KOPT-K1 (cell line): Measurements from ENCODE around the gene TRPC6.

Source experiments
- H3K27ac ChIP-seq: fragments of 200-600 bp; sonication (generic); 2 replicates; pipeline ENCODE4 v1.5.1; 2016; ENCODE audit warnings: antibody characterized with exemption, mild to moderate bottlenecking, low read depth, low read length; ENCODE audit not compliant: poor library complexity, severe bottlenecking
- H3K36me3 ChIP-seq: fragments of 200-600 bp; sonication (generic); 2 replicates; pipeline ENCODE4 v1.5.1; 2017; ENCODE audit warnings: antibody characterized with exemption, mild to moderate bottlenecking, low read length, moderate library complexity; ENCODE audit not compliant: insufficient read depth
- H3K9me3 ChIP-seq: fragments of 200-600 bp; sonication (generic); 2 replicates; pipeline ENCODE4 v1.5.1; 2017; ENCODE audit warnings: antibody characterized with exemption, low read length, mild to moderate bottlenecking; ENCODE audit not compliant: insufficient read depth, poor library complexity, severe bottlenecking

TRPC6 gene

DNA sequence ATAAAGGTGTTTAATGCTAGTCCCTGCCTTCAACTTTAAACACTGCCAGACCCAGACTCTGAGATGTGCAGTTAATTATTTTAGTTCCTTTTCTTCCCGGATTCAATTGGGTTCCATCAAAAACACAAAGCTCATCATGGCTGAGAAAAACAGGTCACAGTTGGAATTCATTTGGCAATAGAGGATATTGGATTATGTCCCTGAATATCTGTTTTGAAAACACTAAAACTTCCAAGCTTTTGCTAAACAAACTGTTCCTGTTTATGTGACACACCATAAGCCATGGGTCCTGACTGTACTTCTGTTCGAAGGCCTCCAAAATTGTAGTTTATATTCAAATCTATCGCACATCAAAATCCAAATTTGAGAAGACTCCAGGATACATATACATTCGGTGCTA, 150.7 kb downstream of the TRPC6 start:
- Histone ChIP-seq H3K9me3 (no peaks in the 10 kb centered on the region), H3K36me3 (no peaks in the 10 kb centered on the region), H3K27ac (no peak overlapping the region)

DNA sequence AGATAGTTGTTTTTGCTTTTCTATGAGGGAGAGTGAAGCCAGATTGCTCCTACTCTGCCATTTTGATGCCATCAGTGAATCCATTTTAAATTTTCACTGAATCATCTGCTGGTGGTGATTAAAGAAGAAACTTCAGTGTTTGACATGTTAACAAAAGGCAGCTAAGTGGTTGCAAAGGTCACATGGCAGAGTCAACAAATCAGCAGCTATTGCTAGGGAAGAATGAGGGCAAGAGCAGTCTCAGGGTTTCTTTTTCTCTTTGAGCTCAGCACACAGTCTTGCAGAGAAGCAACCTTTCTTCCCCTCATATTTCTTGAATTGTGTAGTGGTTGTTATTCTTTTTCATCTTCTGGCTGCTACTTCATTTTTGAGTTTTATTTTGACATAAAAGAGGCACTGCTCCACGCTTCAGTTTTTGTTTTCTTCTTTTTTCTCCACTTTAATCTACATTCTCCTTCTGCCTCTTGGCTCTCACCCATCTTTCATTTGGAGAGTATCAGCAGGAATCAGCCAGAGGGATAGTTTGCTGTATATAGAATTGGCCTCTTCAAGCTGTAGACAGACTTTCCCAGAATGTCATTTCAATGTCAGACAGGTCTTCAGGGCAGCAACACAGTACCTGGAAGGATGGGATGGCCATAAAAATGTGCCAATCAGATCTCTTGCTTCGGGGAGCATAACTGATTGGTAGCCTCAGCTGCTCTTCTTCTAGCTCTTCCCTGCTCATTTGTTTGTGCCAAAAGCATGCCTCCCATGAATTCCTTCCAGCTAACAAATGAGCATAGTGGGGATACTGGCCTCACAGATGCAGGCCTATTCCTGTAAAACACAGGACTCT, 153.9 kb downstream of the TRPC6 start:
- no peaks in the 10 kb centered on the region for H3K36me3 ChIP-seq
- no peaks in the 10 kb centered on the region for H3K9me3 ChIP-seq
- no peak overlapping the region for H3K27ac ChIP-seq

DNA sequence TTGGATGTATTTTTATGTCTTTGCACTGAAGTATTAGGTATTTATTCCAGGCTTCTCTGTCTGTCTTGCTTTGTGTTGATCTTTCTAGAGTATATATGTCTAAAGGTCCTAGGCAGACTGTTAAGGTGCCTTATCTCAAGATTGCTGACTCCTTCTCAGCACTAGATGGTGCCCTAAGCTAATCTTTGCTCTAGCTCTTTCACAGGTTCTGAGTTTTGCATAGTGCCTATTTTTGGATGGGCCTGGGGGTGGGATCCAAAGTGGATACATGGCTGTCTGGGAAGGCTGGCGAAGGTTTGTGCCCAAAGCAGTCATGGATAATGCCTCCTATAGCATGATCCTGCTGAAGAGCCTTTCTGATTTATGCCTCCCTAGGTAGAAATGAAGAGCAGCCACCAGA, 154.9 kb downstream of the TRPC6 start:
- Histone ChIP-seq H3K36me3 (no peaks in the 10 kb centered on the region), H3K27ac (no peak overlapping the region), H3K9me3 (no peaks in the 10 kb centered on the region)

DNA sequence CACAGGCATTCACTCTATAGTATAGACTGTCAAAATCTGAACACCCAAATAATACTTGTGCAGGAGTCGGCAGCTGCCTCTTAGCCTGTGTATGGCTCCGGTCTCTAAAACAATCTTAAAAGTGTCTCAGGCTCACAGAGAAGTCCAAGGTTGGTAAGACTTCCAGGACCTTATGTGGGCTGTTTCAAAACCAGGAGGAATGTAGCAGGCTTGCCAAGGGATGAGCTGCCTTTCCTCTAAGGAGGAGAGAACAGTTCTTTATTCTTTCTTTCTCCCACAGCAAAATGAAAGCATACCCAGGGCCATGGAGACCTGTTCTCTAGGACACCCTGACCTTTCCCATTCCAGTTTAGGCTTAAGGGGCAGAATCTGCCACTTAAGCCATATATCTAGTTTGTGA, 176.5 kb downstream of the TRPC6 start:
- no peaks in the 10 kb centered on the region for H3K36me3 ChIP-seq
- H3K27ac ChIP-seq: no peak overlapping the region
- H3K9me3 ChIP-seq: no peaks in the 10 kb centered on the region
